GM21528 (cell line): Measurements from ENCODE around the gene CFHR1.
"Not testable (repeated sequence)": the region's sequence is repeated elsewhere in the genome, so short reads cannot be mapped to it uniquely, and the experiment has no call there.

ENCODE experiments used
- ATAC-seq: cut with Tn5 transposase; IDR thresholded peaks from one replicate; pipeline ENCODE4 v1.9.1; 2021; ENCODE audit warnings: mild to moderate bottlenecking, moderate library complexity; ENCODE audit not compliant: unreplicated experiment, low FRiP score

CFHR1 gene

DNA sequence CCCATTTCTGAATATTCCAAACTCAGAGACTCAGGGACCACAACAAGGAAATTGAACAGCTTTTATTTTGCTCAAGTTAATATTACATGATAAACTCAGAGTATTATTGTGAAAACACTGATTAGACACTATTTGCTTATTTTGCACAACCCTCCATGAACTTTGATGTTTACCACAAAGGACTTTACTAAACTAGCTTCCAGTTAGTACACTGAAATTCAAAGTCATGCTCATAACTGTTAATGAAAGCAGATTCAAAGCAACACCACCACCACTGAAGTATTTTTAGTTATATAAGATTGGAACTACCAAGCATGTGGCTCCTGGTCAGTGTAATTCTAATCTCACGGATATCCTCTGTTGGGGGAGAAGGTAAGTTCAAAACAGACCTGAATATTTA is at the start of gene CFHR1:
Gene CFHR1 (plus strand): TSS at position 201 of the 400 bp plus-strand sequence. CDS start 114 bp downstream, at position 315.
- ATAC-seq, result not testable (repeated sequence)

DNA sequence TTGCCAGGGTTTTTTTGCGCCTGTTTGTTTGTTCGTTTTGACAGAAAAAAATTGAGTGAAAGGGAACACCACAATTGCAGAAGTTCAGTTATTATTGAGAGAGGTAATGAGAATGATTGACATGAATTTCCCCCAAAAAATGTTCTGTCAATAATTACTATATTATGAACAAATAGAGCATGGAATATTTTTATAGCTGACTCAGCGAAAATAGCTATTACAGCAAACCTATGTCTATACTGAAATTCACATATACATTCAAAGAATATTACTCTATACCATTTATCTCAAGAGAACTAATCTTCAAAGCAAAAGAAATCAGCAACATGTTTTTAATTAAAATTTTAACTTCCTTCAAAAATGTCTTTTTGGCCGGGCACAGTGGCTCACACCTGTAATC is 49.7 kb upstream of the CFHR1 start:
- ATAC-seq, result not testable (repeated sequence)

DNA sequence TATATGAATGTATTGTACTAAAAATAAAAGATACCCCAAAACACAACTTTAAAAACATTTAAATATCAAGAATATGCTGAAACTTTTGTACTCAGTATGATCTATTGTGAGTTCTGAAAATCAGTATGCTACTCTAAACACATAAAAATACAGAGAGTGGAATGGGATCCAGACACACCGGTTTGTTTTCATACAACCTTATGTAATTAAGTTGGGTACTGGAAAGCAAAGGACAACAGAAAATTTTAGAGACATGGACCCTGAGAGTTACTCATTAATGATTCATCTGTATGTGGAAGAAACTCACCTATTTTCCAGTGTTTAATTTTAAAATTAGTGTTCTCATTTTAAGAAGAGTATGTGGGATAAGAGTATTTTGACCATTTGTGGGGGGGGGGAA is 45.8 kb upstream of the CFHR1 start:
- no peak for ATAC-seq

GRCh38 chr1:196774175-196774574 is 45.4 kb upstream of the CFHR1 start:
- ATAC-seq, result no peak

GRCh38 chr1:196774603-196775002 is 44.9 kb upstream of the CFHR1 start, which contains the start of gene CFHR3:
CFHR3 (plus strand) TSS chr1:196774840; CDS start chr1:196774887, 47 bp downstream.
- ATAC-seq, result peak; percentile 80

GRCh38 chr1:196777603-196778002 is 41.9 kb upstream of the CFHR1 start:
- ATAC-seq, result no peak

GRCh38 chr1:196779093-196779492 is 40.4 kb upstream of the CFHR1 start:
- ATAC-seq, result no peak

- ATAC-seq, result not testable (repeated sequence)
Measured at GRCh38 chr1:196791252-196791651, 28.3 kb upstream of the CFHR1 start.

DNA sequence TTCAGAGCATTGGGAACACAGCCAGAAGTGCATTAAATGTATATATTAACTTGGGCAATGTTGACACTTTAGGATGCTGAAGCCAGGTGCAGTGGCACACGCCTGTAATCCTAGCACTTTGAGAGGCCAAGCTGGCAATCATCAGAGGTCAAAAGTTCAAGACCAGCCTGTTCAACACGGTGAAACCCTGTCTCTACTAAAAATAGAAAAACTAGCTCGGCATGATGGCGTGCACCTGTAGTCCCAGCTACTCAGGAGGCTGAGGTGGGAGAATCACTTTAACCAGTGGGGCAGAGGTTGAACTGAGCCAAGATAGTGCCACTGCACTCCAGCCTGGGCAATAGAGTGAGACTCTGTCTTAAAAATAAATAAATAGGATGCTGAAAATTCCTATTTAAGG is 25.4 kb upstream of the CFHR1 start:
- ATAC-seq, result not testable (repeated sequence)

DNA sequence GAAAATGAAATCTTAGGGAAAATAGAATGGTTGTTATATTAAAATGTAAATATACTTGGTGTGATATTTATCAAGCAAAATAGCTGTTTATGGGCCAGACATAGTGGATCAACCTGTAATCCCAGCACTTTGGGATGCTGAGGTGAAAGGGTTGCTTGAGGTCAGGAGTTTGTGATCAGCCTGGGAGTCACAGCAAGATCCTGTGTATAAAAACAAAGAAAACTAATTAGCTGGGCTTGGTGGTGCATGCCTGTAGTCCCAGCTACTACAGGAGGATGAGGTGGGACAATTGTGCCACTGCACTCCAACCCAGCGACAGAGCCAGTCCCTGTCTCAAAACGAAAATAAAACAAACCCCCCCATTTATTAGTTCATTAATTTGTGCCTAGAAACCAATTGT is 21.6 kb upstream of the CFHR1 start:
- no peak for ATAC-seq

DNA sequence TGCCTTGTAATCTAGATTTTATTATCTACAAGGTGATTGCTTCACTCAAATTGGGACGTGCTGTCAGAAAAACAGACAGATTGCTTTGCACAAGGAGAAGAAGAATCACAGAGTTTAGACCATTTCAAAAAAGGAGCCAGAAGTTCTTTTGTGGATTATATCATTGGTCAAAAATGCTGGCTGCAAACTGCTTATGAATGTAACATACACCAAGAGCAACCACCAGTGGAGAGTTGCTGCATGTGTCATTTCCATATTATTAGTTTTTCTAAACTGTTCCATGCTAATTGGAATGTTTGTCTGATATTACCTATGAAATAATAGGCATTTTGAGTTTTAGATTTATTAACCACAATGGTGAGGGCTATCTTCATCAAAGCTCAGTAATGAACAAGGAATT is 17.6 kb upstream of the CFHR1 start:
- not testable (repeated sequence) for ATAC-seq

- no peak for ATAC-seq
Measured at GRCh38 chr1:196808529-196809235, 10.8 kb upstream of the CFHR1 start.

- ATAC-seq, result not testable (repeated sequence)
Measured at GRCh38 chr1:196817442-196817841, 2.1 kb upstream of the CFHR1 start.

- ATAC-seq, result peak; percentile 66
Measured at GRCh38 chr1:196827860-196828259, 8.3 kb downstream of the CFHR1 start.

DNA sequence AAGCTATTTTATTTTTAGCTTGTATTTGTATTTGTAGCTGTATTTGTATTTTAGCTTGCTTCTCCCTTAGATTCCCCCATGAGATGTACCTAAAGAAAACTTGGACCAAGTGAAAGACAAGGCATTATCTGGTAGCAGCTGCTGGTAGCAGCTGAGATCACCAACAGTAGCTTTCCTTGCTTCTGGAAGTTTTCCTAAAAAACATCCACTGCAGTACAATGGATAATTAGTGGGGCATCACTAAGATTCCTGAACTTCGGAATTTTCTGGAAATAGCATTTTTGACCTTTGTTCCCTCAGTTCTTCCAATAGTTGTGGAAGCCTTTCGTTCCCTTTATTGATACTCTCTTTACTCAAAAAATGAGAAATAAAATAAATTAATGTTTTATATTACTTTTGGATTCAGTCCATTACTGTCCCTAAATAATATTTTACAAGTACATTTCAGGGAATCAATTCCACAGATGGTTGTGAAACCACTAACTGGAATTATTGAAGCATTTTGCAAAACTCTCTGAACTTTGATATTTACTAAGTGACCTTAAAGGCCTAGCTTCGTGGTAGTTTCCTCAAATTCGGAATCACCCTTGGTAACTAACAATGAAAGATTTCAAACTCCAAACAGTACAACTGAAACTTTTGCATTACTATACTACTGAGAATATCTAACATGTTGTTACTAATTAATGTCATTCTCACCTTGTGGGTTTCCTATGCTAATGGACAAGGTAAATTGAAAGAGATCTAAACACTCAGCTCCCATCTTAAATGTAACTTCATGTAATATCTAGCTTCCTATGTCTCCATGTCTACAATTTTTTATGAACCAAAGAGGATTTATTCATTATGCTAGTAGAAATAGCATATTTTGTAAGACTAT is 30.3 kb downstream of the CFHR1 start:
- ATAC-seq, result not testable (repeated sequence)

- no peak for ATAC-seq
Measured at GRCh38 chr1:196856053-196856452, 36.5 kb downstream of the CFHR1 start.

DNA sequence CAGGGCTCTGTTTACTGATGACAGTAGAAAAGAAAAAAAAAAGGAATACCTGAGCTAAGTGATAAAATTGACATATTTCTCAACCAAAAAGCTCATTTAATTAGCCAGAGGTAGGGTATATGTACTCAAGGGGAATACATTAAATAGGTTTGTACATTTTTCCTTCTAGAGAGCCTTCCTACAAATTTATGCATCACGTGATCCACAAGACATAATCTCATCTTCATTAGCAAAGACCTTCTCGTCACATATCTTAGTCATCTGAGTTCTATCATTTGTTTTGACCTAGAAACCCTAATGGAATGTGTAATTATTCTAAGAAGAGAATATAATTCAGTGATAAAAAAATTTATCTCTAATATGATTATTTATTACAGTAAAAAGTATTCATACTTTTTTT is 37.7 kb downstream of the CFHR1 start:
- no peak for ATAC-seq

DNA sequence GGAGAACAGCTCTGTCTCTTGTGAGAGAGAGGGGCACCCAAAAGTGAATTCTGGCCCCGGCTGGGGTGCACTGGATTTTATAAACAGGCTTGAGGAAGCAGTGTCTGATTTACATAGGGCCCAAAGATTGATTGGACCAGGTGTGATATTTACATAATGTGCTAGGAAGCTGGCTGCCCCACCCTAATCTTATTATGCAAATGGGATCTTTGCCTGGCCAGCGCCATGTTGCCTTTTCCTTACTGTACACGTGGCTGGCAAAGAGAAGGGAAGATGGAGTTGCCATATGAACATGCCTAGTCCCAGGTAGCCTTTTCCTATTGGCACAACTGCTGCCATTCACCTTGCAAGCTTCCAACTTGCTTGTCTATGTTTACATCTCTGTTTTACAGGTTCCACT is 39.3 kb downstream of the CFHR1 start:
- no peak for ATAC-seq

GRCh38 chr1:196860323-196860884 is 40.9 kb downstream of the CFHR1 start:
- ATAC-seq, result no peak

- no peak for ATAC-seq
Measured at GRCh38 chr1:196861429-196861828, 41.9 kb downstream of the CFHR1 start.

DNA sequence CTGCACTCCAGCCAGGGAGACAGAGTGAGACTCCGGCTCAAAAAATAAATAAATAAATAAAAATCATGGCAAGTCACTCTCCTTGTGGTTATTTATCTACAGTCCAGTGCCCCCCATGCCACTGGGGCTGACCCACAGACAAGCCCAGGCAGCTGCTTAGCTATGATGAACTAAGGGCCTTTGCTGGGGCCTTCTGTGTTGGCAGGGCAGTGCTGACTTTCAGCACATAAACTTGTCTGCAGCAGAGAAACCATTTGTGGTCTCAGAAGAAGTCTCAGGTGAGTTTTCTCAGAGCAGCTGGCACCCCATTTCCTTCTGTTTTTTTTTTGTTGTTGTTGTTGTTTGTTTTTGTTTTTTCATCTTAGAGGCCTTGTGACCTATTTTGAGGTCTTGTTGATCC is 47.4 kb downstream of the CFHR1 start:
- no peak for ATAC-seq
